ENCODE measurements around the gene UNK. TPM values are rescaled to one million over a fixed set of nuclear protein-coding genes. Genes with fewer than 3 reads are reported as not detected.
"Not testable (repeated sequence)": the region's sequence is repeated elsewhere in the genome, so short reads cannot be mapped to it uniquely, and the experiment has no call there.

The UNK gene
- total and polyA plus RNA-seq, 2 donors from 2014 or later: 12.0 to 35.5 TPM

- H3K27me3 ChIP-seq (ENCODE audit: control insufficient read depth, insufficient read depth, low read length); intact Hi-C loops (cut with DNase I); H3K4me3 ChIP-seq (ENCODE audit: low read length in 3 of 3); H3K9ac ChIP-seq (ENCODE audit: low read length in 3 of 3); H3K9me3 ChIP-seq (ENCODE audit: control insufficient read depth in 2 of 3, insufficient read depth in 1 of 3, low read length in 3 of 3); H3K27ac ChIP-seq (ENCODE audit: low read depth in 2 of 2, low read length in 2 of 2); DNase-seq; FAIRE-seq; H3K36me3 ChIP-seq (ENCODE audit: control insufficient read depth in 2 of 3, insufficient read depth in 3 of 3, low read length in 3 of 3): not testable (repeated sequence)
- peaks cover 0 to 15% (median 10%) of the 10 kb centered on the region in 3 donors for H3K4me1 ChIP-seq (ENCODE audit: control insufficient read depth in 2 of 3, insufficient read depth in 2 of 3, low read depth in 1 of 3, low read length in 3 of 3)
Observed at GRCh38 chr17:75868730-75869281, 84.2 kb downstream of the UNK start.

GRCh38 chr17:75869282-75870141 lies 84.9 kb downstream of the UNK start:
- peak in 1 of 5 donors; percentile 39 for DNase-seq
- Histone ChIP-seq H3K36me3 (ENCODE audit: control insufficient read depth in 2 of 3, insufficient read depth in 3 of 3, low read length in 3 of 3) (no peaks in the 10 kb centered on the region), H3K27me3 (ENCODE audit: control insufficient read depth, insufficient read depth, low read length) (no peaks in the 10 kb centered on the region), H3K4me1 (ENCODE audit: control insufficient read depth in 2 of 3, insufficient read depth in 2 of 3, low read depth in 1 of 3, low read length in 3 of 3) (peaks cover 0 to 13% (median 10%) of the 10 kb centered on the region in 3 donors), H3K4me3 (ENCODE audit: low read length in 3 of 3) (no peak overlapping the region), H3K9ac (ENCODE audit: low read length in 3 of 3) (no peak overlapping the region), H3K27ac (ENCODE audit: low read depth in 2 of 2, low read length in 2 of 2) (no peak overlapping the region), H3K9me3 (ENCODE audit: control insufficient read depth in 2 of 3, insufficient read depth in 1 of 3, low read length in 3 of 3) (no peaks in the 10 kb centered on the region)
- TF ChIP-seq CTCF (IDR thresholded peaks at IDR 0.05; ENCODE audit: borderline replicate concordance, extremely low read depth, insufficient read depth): no peak
- FAIRE-seq: no peak
- intact Hi-C loops (cut with DNase I): no loop called here

GRCh38 chr17:75870228-75870627 lies 85.6 kb downstream of the UNK start:
- H3K9me3 ChIP-seq (ENCODE audit: control insufficient read depth in 2 of 3, insufficient read depth in 1 of 3, low read length in 3 of 3); DNase-seq; H3K36me3 ChIP-seq (ENCODE audit: control insufficient read depth in 2 of 3, insufficient read depth in 3 of 3, low read length in 3 of 3); FAIRE-seq; H3K9ac ChIP-seq (ENCODE audit: low read length in 3 of 3); H3K27me3 ChIP-seq (ENCODE audit: control insufficient read depth, insufficient read depth, low read length); H3K27ac ChIP-seq (ENCODE audit: low read depth in 2 of 2, low read length in 2 of 2); intact Hi-C loops (cut with DNase I); H3K4me3 ChIP-seq (ENCODE audit: low read length in 3 of 3): not testable (repeated sequence)
- peaks cover 0 to 11% (median 10%) of the 10 kb centered on the region in 3 donors for H3K4me1 ChIP-seq (ENCODE audit: control insufficient read depth in 2 of 3, insufficient read depth in 2 of 3, low read depth in 1 of 3, low read length in 3 of 3)

GRCh38 chr17:75872434-75873351 lies 88.1 kb downstream of the UNK start:
- peaks cover 0 to 33% (median 27%) of the 10 kb centered on the region in 3 donors for H3K4me1 ChIP-seq (ENCODE audit: control insufficient read depth in 2 of 3, insufficient read depth in 2 of 3, low read depth in 1 of 3, low read length in 3 of 3)
- no peaks in the 10 kb centered on the region for H3K9me3 ChIP-seq (ENCODE audit: control insufficient read depth in 2 of 3, insufficient read depth in 1 of 3, low read length in 3 of 3)
- intact Hi-C loops (cut with DNase I): no loop called here
- no peak for FAIRE-seq
- no peak for TF ChIP-seq CTCF (IDR thresholded peaks at IDR 0.05; ENCODE audit: borderline replicate concordance, extremely low read depth, insufficient read depth)
- peak overlapping the region in 1 of 3 donors; percentile 81 for H3K9ac ChIP-seq (ENCODE audit: low read length in 3 of 3)
- DNase-seq: peak; percentile 49 to 93 (median 71)
- H3K4me3 ChIP-seq (ENCODE audit: low read length in 3 of 3): no peak overlapping the region
- H3K36me3 ChIP-seq (ENCODE audit: control insufficient read depth in 2 of 3, insufficient read depth in 3 of 3, low read length in 3 of 3): peaks cover 0 to 7% (median 0%) of the 10 kb centered on the region in 3 donors
- peak overlapping the region; percentile 85 to 95 for H3K27ac ChIP-seq (ENCODE audit: low read depth in 2 of 2, low read length in 2 of 2)
- H3K27me3 ChIP-seq (ENCODE audit: control insufficient read depth, insufficient read depth, low read length): no peaks in the 10 kb centered on the region

Measured in kidney (tissue), 14 donors.